Heart left ventricle (tissue), 16 donors: ENCODE measurements around the gene NDOR1. TPM values are rescaled to one million over a fixed set of nuclear protein-coding genes. Genes with fewer than 3 reads are reported as not detected.

Experiments used
- ATAC-seq, 4 donors: fragments of 200-7000 bp; cut with Tn5 transposase; one replicate each; pipeline ENCODE4 v1.9.1; 2020 to 2022; ENCODE audit warnings: moderate library complexity in 4 of 4, mild to moderate bottlenecking in 3 of 4, moderate number of reproducible peaks in 1 of 4
- DNase-seq, 5 donors: peaks; one replicate each; pipeline ENCODE4 v3.0.0-alpha.2; 2020
- H3K27ac ChIP-seq, 12 donors: fragments of 200-600 bp; sonication (generic) in 4 of 12; one replicate each; pipeline versions ENCODE4 v1.5.0 to v1.8.0; 2016 to 2022; ENCODE audit warnings: mild to moderate bottlenecking in 2 of 12
- H3K27me3 ChIP-seq, 9 donors: fragments of 200-600 bp; sonication (generic) in 2 of 9; one replicate each; pipeline versions ENCODE4 v1.5.1 to v1.8.0; 2016 to 2022; ENCODE audit warnings: mild to moderate bottlenecking in 3 of 9
- H3K36me3 ChIP-seq, 9 donors: fragments of 200-600 bp; sonication (generic) in 2 of 9; one replicate each; pipeline versions ENCODE4 v1.5.0 to v1.8.0; 2018 to 2022; ENCODE audit warnings: mild to moderate bottlenecking in 2 of 9
- H3K4me1 ChIP-seq, 12 donors: fragments of 200-600 bp; sonication (generic) in 4 of 12; one replicate each; pipeline versions ENCODE4 v1.5.0 to v1.8.0; 2016 to 2022; ENCODE audit warnings: mild to moderate bottlenecking in 3 of 12
- H3K4me3 ChIP-seq, 12 donors: fragments of 200-600 bp; sonication (generic) in 4 of 12; one replicate each; pipeline versions ENCODE4 v1.5.0 to v1.8.0; 2017 to 2022; ENCODE audit warnings: mild to moderate bottlenecking in 9 of 12, moderate library complexity in 4 of 12
- H3K9me3 ChIP-seq, 12 donors: fragments of 200-600 bp; sonication (generic) in 4 of 12; one replicate each; pipeline versions ENCODE4 v1.5.0 to v1.8.0; 2016 to 2022; ENCODE audit warnings: mild to moderate bottlenecking in 1 of 12
- CTCF ChIP-seq, 12 donors: fragments of 200-600 bp; sonication (generic) in 4 of 12; IDR thresholded peaks; one replicate each; pipeline versions ENCODE4 v1.5.0 to v1.8.0; 2018 to 2022; ENCODE audit warnings: antibody characterized with exemption in 12 of 12, mild to moderate bottlenecking in 5 of 12
- POLR2A ChIP-seq, 2 donors: fragments of 450-650 bp; IDR thresholded peaks; one replicate each; pipeline ENCODE4 v1.6.1; 2017; ENCODE audit warnings: antibody characterized with exemption in 2 of 2, mild to moderate bottlenecking in 2 of 2, moderate library complexity in 2 of 2
- WGBS, 4 donors: extraction: QIAGEN DNeasy Blood & Tissue Kit in 2 of 4; methylation state at CpG; one replicate each; pipeline versions ENCODE4 v1.1.5 to v1.1.7; 2013 to 2018; 5-methylcytosine and 5-hydroxymethylcytosine counted together
- intact Hi-C, 10 donors: fragments of 100-400 bp; cut with DNase I; formaldehyde crosslinking; loops; one replicate each; pipeline versions ENCODE4 v1.11.1 to v1.14.2; 2022
- polyA plus RNA-seq, 2 donors: library from polyadenylated mRNA; stranded (reverse); fragments of 200-250 nt; gene quantifications; one replicate each; pipeline ENCODE4 v1.2.3, GENCODE V29; 2013
- total RNA-seq, 9 donors: library from RNA; depleted of rRNA in 2 of 9; stranded (reverse); fragments of >200 nt in 2 of 9; fragmentation: NEBNext Ultra II Directional in 3 of 9; extraction: Animal tissue kit (Norgen Biotek cat#: 25700) in 3 of 9; gene quantifications; one replicate each; pipeline versions ENCODE4 v1.1.0 to v1.2.4, GENCODE V29; 2016 to 2023
- donor health status: ischemic (EF 13 %, LVEDD 7.1; RV severe dilation, severe dysfunction).
- donor health status: healthy with polysubstance abuse.
- donor health status: DM: no; HTN: yes; CAD: no.
- donor health status: DM: no; HTN: no; CAD: no.
- donor health status: ischemic (EF 25% LVEDD 6.9; RV normal size, moderate dysfunction).
- donor health status: ischemic (EF 25% LVEDD 5.7; RV mildly dilated, moderate dysfunction).
- donor health status: healthy.
- donor health status: DM: yes; HTN: yes; CAD: no.
- donor health status: ischemic (EF 35%, LVEDD 5.7; RV mildly dilated, moderate dysfunction).
- donor health status: nonischemic (EF 11% LVEDD 7.7; RV severe dilation, severe dysfunction).
- donor health status: DM: yes; HTN: yes; CAD: no.
- donor health status: PGD.
- donor health status: ischemic (EF 29% LVEDD 5.4; RV normal size, mild dysfunction).
- donor health status: nonischemic (EF 23%, LVEDD 6.1; RV moderate dilation, normal function).

NDOR1 gene
- total and polyA plus RNA-seq, 11 donors: 4.5 to 9.6 (median 6.2) TPM

DNA sequence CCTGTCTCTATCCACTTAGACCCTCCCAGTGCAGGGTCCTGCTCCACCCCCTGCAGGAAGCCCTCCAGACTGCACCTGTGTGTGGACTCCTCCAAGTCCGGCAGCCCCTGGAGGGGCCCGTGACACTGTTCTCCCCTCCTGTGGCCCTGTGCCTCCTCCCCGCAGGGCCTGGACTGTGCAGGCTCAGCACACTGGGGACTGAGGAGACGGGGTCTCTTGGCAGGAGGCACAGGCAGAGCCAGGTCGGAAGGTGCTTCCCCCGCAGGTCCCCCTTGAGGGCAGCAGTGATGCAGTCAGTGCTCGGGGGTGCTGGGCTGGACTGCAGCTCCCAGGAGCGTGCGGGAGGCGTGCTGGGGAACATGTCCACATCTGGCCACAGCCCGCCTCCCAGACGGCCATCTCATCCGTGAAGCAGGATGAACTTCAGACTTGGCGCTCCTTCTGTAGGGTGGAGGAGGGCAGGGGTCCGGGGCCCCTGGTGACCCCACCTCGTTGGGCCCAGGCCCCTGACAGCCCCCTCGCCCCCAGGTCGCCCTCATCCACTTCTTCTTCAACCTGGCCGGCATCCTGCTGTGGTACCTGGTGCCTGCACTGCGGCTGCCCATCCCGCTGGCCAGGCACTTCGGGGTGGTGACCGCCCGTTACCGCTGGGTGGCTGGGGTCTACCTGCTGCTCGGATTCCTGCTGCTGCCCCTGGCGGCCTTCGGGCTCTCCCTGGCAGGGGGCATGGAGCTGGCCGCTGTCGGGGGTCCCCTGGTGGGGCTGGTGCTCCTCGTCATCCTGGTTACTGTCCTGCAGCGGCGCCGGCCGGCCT, 30.1 kb downstream of the NDOR1 start:
- Histone ChIP-seq H3K27me3 (peaks cover 0 to 29% (median 19%) of the 10 kb centered on the region in 9 donors), H3K4me3 (peak overlapping the region in 10 of 12 donors; percentile 4 to 41 (median 32)), H3K27ac (no peak overlapping the region), H3K9me3 (no peaks in the 10 kb centered on the region), H3K36me3 (no peaks in the 10 kb centered on the region), H3K4me1 (peaks cover 0 to 50% (median 27%) of the 10 kb centered on the region in 12 donors)
- ATAC-seq: no peak
- no peak for DNase-seq
- intact Hi-C loops: loop anchor here in 2 of 10 donors (5.0 to 10.0 kb wide), 2 partner anchors 118 to 451 kb away; no protein-coding TSS in a partner anchor
- WGBS, 4 donors: 67 to 84% (median 70%) methylated on average over 25 to 35 of the region's 35 CpGs
- TF ChIP-seq POLR2A (IDR thresholded peaks at IDR 0.05): no peak

GRCh38 chr9:137236238-137236935, 30.9 kb downstream of the NDOR1 start:
- ATAC-seq (peak; percentile 21 to 54 (median 43)), DNase-seq (peak; percentile 84 to 94 (median 87))
- H3K9me3 ChIP-seq: no peaks in the 10 kb centered on the region
- peak overlapping the region in 1 of 12 donors; percentile 37 for H3K27ac ChIP-seq
- H3K36me3 ChIP-seq: no peaks in the 10 kb centered on the region
- peaks cover 0 to 21% (median 13%) of the 10 kb centered on the region in 9 donors for H3K27me3 ChIP-seq
- WGBS, 4 donors: 10 to 17% (median 14%) methylated on average over 10 to 31 of the region's 31 CpGs
- intact Hi-C loops: loop anchor here in 2 of 10 donors (5.0 to 10.0 kb wide), 2 partner anchors 119 to 452 kb away; no protein-coding TSS in a partner anchor
- H3K4me3 ChIP-seq: peak overlapping the region in 10 of 12 donors; percentile 4 to 41 (median 32)
- peaks cover 0 to 50% (median 27%) of the 10 kb centered on the region in 12 donors for H3K4me1 ChIP-seq
- TF ChIP-seq POLR2A (IDR thresholded peaks at IDR 0.05): peak in 1 of 2 donors; percentile 18
- peak; percentile 91 to 100 (median 98) for TF ChIP-seq CTCF (IDR thresholded peaks at IDR 0.05)

- Histone ChIP-seq H3K36me3 (peaks cover 0 to 3% (median under 1%) of the 10 kb centered on the region in 9 donors), H3K27me3 (peaks cover 0 to 15% (median 9%) of the 10 kb centered on the region in 9 donors), H3K4me1 (peaks cover 0 to 53% (median 28%) of the 10 kb centered on the region in 12 donors), H3K27ac (peak overlapping the region in 2 of 12 donors; percentile 9 to 37), H3K4me3 (peak overlapping the region in 8 of 12 donors; percentile 23 to 41 (median 32)), H3K9me3 (no peaks in the 10 kb centered on the region)
- intact Hi-C loops: loop anchor here in 2 of 10 donors (5.0 to 10.0 kb wide), 2 partner anchors 120 to 452 kb away; no protein-coding TSS in a partner anchor
- DNase-seq (no peak), ATAC-seq (no peak)
- TF ChIP-seq CTCF (IDR thresholded peaks at IDR 0.05) (no peak), POLR2A (IDR thresholded peaks at IDR 0.05) (no peak)
- 43 to 92% (median 72%) methylated on average over 2 to 11 of the region's 11 CpGs for WGBS, 4 donors
Observed at GRCh38 chr9:137236936-137237421, 31.5 kb downstream of the NDOR1 start.
